ENCODE results near the gene MUC6.
"Not testable (repeated sequence)": the region's sequence is repeated elsewhere in the genome, so short reads cannot be mapped to it uniquely, and the experiment has no call there.

The MUC6 gene

DNA sequence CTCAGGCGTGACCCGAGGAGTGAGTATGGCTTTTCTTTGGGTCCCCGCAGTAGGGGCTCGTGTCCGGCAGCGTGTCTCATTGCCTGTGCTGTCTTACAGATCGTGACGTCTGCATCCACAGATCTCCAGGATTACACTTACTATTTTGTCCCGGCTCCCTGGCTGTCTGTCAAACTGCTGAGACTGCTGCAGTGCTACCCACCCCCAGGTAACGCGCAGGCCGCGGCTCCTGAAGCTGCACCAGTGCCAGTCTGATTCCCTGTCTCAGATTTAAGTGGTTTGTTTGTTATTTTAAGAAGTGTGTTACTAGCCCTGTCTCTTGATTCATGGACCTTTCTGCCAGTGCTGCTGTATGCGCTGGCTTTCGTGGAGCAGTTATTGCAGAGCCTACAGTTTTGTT is 52.0 kb downstream of the MUC6 start:
- H3K4me1 ChIP-seq (ENCODE audit: control insufficient read depth, low read depth, low read length), result no peaks in the 10 kb centered on the region
- peaks cover 65% of the 10 kb centered on the region for H3K36me3 ChIP-seq (ENCODE audit: control insufficient read depth, low read depth, low read length)
- no peaks in the 10 kb centered on the region for H3K27me3 ChIP-seq (ENCODE audit: control insufficient read depth, insufficient read depth, low read length)
- H3K4me3 ChIP-seq (ENCODE audit: low read length), result no peak overlapping the region
- no peaks in the 10 kb centered on the region for H3K9me3 ChIP-seq (ENCODE audit: control insufficient read depth, low read depth, low read length)
- H3K27ac ChIP-seq (ENCODE audit: low read length), result no peak overlapping the region
- no peak overlapping the region for H3K9ac ChIP-seq (ENCODE audit: low read length)

DNA sequence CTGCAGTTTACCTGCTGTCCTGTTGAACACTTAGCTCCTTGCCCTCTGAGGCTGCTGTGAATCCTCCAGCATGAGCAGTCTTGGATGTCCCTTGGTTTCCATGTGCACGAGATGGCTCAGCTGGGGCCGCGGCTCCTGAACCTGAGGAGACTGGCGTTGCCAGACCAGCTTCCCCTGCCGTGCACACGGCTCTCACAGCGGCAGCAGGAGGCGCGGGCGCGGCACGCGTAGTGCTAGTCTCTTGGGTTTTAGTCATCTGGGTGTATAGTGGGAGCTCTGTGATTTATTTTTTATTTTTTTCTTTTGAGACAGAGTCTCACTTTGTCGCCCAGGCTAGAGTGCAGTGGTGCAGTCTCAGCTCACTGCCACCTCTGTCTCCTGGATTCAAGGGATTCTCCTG is 54.8 kb downstream of the MUC6 start:
- Histone ChIP-seq H3K9ac (ENCODE audit: low read length) (no peak overlapping the region), H3K9me3 (ENCODE audit: control insufficient read depth, low read depth, low read length) (no peaks in the 10 kb centered on the region), H3K27ac (ENCODE audit: low read length) (no peak overlapping the region), H3K4me3 (ENCODE audit: low read length) (no peak overlapping the region), H3K27me3 (ENCODE audit: control insufficient read depth, insufficient read depth, low read length) (no peaks in the 10 kb centered on the region), H3K36me3 (ENCODE audit: control insufficient read depth, low read depth, low read length) (peaks cover 64% of the 10 kb centered on the region), H3K4me1 (ENCODE audit: control insufficient read depth, low read depth, low read length) (no peaks in the 10 kb centered on the region)

DNA sequence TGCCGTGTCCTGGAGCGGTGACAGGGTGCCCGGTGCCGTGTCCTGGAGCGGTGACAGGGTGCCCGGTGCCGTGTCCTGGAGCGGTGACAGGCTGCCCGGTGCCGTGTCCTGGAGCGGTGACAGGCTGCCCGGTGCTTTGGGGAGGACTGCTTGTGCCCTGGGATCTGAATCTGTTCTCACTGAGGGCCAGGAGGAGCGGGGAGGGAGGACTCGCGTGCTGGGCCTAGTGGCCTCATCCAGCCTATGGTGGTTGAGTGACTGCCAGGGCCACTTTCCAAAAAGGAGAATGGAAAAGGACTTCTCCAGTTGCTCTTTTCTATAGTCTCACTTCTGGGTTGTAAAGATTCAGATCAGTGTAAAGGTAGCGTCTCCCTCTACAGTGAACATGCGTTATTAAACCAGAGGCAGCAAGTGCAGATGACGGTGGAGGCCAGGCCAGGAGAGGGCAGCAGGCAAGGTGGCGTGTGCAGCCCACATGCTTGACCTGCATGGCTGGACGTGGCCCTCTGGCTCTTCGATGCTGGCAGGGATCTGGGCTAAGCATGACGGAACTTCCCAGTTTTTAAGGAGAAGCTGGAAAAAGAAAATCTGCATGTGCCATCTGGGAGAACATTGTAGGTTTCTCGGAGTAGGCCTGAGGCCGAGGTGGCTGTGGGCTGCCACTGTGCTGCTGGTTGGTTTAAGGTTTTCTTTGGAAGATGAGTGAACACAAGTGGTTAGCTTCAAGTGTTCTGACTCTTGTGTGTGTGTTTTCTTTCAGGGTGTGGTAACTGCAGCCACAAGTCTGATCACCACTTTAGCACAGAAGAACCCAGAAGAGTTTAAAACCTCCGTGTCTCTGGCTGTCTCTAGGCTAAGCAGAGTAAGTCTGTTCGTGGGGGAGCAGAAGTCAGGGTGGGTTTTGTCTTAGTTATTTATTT is 55.8 kb downstream of the MUC6 start:
- Histone ChIP-seq H3K36me3 (ENCODE audit: control insufficient read depth, low read depth, low read length) (peaks cover 54% of the 10 kb centered on the region), H3K4me1 (ENCODE audit: control insufficient read depth, low read depth, low read length) (no peaks in the 10 kb centered on the region), H3K27me3 (ENCODE audit: control insufficient read depth, insufficient read depth, low read length) (no peaks in the 10 kb centered on the region), H3K9me3 (ENCODE audit: control insufficient read depth, low read depth, low read length) (no peaks in the 10 kb centered on the region), H3K27ac (ENCODE audit: low read length) (no peak overlapping the region), H3K4me3 (ENCODE audit: low read length) (no peak overlapping the region), H3K9ac (ENCODE audit: low read length) (no peak overlapping the region)

DNA sequence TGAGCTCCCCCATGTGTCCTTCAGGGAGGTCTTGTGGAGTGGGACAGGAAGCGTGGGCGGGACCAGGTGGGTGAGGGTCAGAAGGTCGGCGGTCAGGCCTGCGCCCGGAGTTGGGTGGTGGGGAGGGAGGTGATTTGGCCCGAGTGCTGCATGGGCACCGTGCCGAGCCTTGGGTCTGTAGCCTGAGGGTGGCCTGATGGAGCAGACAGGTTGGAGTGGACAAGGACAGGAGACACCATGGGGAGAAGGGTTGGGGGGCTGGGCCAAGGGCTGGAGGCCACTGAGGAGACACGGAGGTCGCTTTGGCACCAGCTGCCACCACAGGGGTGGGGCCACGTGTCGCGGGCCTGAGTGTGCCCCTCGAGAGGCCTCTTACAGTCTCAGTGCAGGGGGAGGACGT is 57.7 kb downstream of the MUC6 start:
- H3K9ac ChIP-seq (ENCODE audit: low read length), result no peak overlapping the region
- H3K27me3 ChIP-seq (ENCODE audit: control insufficient read depth, insufficient read depth, low read length), result no peaks in the 10 kb centered on the region
- H3K4me1 ChIP-seq (ENCODE audit: control insufficient read depth, low read depth, low read length), result no peaks in the 10 kb centered on the region
- no peaks in the 10 kb centered on the region for H3K9me3 ChIP-seq (ENCODE audit: control insufficient read depth, low read depth, low read length)
- no peak overlapping the region for H3K27ac ChIP-seq (ENCODE audit: low read length)
- no peak overlapping the region for H3K4me3 ChIP-seq (ENCODE audit: low read length)
- peaks cover 34% of the 10 kb centered on the region for H3K36me3 ChIP-seq (ENCODE audit: control insufficient read depth, low read depth, low read length)

DNA sequence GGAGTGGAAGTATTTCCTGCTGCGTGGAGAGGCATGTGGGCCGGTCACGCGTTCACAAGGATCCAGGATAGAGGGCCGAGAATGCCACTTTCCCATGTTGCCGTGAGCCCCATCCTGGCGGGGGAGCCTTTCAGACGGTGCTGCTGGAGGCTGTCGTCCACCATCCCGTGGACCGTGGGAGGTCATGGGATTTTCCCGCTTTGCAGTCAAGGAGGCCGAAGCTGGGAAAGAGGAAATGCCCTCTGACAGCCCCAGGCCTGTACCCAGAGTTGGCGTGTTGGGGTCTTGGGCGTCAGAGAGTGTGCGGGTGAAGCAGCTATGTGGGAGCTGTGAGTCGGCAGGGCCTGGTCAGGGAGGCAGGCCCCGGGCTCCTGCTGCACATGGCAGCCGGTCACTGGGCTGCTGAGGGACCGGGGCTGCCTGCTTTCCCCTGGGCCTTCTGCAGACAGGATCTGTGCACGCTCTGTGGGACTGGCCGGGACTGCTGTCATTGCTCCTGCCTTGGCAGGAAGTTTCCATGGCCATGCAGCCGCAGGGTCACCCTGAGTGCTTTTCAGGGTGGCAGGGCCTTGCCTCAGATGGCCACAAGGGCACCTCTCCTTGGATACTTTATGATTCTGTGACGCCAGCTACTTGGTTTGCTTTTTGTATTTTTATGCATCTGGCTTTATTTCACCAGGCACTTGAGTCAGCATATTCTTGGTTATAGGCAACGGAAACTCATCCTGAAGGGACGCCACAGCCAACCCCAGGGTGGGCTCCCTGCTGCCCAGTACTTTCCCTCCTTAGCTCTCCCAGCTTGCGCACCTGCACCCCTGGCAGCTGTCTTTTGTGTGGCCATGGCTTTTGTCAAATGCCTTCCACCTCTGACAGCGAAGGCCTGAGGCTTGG is 58.4 kb downstream of the MUC6 start:
- Histone ChIP-seq H3K36me3 (ENCODE audit: control insufficient read depth, low read depth, low read length) (peaks cover 34% of the 10 kb centered on the region), H3K4me3 (ENCODE audit: low read length) (no peak overlapping the region), H3K9ac (ENCODE audit: low read length) (no peak overlapping the region), H3K9me3 (ENCODE audit: control insufficient read depth, low read depth, low read length) (no peaks in the 10 kb centered on the region), H3K4me1 (ENCODE audit: control insufficient read depth, low read depth, low read length) (no peaks in the 10 kb centered on the region), H3K27me3 (ENCODE audit: control insufficient read depth, insufficient read depth, low read length) (no peaks in the 10 kb centered on the region), H3K27ac (ENCODE audit: low read length) (no peak overlapping the region)

DNA sequence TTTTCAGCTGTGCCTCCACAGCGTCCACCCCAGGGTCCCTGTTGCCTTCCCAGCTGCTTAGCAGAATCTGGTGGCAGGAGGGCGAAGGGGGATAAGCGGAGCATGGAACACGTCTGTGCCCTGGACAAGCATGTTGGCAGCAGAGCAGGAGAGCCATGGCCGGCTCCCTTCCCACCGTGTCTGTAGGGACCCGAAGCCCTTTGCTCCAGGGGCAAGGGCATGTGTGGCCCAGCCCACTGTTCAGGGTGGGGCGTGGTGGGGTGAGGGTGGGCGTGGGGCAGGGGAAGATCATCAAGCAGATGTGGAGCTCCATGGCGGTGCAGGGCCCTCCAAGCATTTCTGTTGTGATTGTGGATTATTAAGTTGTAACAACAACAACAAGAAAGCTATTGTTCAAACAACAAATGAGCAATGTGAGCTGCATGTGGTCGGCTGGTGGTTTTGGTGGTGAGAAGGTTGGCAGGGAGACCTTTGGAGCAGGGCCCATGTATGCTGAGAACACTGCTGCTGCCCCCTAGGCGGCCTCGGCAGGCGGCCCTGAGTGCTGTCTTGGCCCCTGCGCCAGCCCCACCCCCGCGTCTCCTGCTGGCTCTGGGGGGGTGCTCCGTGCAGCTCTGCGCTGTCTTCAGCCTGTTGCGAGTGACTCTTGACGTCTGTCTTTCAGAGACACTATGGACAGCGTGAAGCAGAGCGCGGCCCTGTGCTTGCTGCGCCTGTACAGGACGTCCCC is 59.9 kb downstream of the MUC6 start:
- Histone ChIP-seq H3K9me3 (ENCODE audit: control insufficient read depth, low read depth, low read length) (no peaks in the 10 kb centered on the region), H3K4me3 (ENCODE audit: low read length) (no peak overlapping the region), H3K4me1 (ENCODE audit: control insufficient read depth, low read depth, low read length) (no peaks in the 10 kb centered on the region), H3K27ac (ENCODE audit: low read length) (no peak overlapping the region), H3K36me3 (ENCODE audit: control insufficient read depth, low read depth, low read length) (peaks cover 39% of the 10 kb centered on the region), H3K27me3 (ENCODE audit: control insufficient read depth, insufficient read depth, low read length) (no peaks in the 10 kb centered on the region), H3K9ac (ENCODE audit: low read length) (no peak overlapping the region)

DNA sequence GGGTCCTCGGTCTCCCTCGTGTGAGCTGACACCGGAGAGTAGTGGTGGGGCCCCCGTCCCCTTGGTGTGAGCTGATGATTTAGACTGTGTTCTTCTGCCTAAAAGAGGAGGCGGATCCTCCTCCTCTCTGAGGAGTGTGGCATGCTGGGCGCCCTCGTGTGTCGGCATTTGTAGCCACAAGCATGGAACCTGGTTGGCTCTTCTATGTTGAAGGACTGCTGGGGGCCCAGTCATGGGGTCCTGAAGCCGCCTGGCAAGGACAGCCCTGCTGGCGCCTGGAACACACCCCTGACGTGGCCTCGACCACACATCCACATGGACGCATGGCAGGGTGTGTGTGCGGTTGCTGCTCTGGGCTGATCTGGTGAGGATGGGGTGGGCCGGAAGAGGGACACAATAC is 60.7 kb downstream of the MUC6 start:
- Histone ChIP-seq H3K9me3 (ENCODE audit: control insufficient read depth, low read depth, low read length) (no peaks in the 10 kb centered on the region), H3K4me3 (ENCODE audit: low read length) (no peak overlapping the region), H3K36me3 (ENCODE audit: control insufficient read depth, low read depth, low read length) (peaks cover 33% of the 10 kb centered on the region), H3K27ac (ENCODE audit: low read length) (no peak overlapping the region), H3K9ac (ENCODE audit: low read length) (no peak overlapping the region), H3K27me3 (ENCODE audit: control insufficient read depth, insufficient read depth, low read length) (no peaks in the 10 kb centered on the region), H3K4me1 (ENCODE audit: control insufficient read depth, low read depth, low read length) (no peaks in the 10 kb centered on the region)

DNA sequence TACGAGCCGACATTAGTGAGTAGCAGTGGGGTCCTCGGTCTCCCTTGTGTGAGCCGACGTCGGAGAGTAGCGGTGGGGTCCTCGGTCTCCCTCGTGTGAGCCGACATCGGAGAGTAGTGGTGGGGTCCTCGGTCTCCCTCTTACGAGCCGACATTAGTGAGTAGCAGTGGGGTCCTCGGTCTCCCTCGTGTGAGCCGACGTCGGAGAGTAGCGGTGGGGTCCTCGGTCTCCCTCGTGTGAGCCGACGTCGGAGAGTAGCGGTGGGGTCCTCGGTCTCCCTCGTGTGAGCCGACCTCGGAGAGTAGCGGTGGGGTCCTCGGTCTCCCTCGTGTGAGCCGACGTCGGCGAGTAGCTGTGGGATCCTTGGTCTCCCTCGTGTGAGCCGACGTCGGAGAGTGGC is 61.1 kb downstream of the MUC6 start:
- not testable (repeated sequence) for H3K9me3 ChIP-seq (ENCODE audit: control insufficient read depth, low read depth, low read length); H3K27ac ChIP-seq (ENCODE audit: low read length); H3K4me1 ChIP-seq (ENCODE audit: control insufficient read depth, low read depth, low read length); H3K9ac ChIP-seq (ENCODE audit: low read length); H3K27me3 ChIP-seq (ENCODE audit: control insufficient read depth, insufficient read depth, low read length); H3K4me3 ChIP-seq (ENCODE audit: low read length)
- peaks cover 33% of the 10 kb centered on the region for H3K36me3 ChIP-seq (ENCODE audit: control insufficient read depth, low read depth, low read length)

DNA sequence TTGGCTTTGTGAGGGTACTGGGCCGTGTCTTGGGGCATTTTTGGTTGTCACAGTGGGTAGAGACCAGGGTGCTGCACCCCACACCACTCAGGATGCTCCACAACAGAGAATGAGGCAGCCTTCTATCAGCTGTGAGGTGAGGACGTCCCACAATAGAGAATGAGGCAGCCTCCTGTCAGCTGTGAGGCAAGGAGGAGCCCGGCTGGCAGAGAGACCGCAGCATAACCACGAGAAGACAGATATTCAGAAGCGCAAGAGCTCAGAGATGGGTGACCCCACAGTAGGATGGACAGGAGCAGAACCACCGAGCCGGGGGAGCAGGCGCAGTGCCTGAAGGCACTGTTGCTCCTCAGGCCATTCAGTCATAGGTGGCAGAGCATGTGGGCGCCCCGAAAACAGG is 63.3 kb downstream of the MUC6 start:
- Histone ChIP-seq H3K36me3 (ENCODE audit: control insufficient read depth, low read depth, low read length) (peaks cover 28% of the 10 kb centered on the region), H3K9me3 (ENCODE audit: control insufficient read depth, low read depth, low read length) (no peaks in the 10 kb centered on the region), H3K9ac (ENCODE audit: low read length) (no peak overlapping the region), H3K27ac (ENCODE audit: low read length) (no peak overlapping the region), H3K27me3 (ENCODE audit: control insufficient read depth, insufficient read depth, low read length) (no peaks in the 10 kb centered on the region), H3K4me1 (ENCODE audit: control insufficient read depth, low read depth, low read length) (no peaks in the 10 kb centered on the region), H3K4me3 (ENCODE audit: low read length) (no peak overlapping the region)

DNA sequence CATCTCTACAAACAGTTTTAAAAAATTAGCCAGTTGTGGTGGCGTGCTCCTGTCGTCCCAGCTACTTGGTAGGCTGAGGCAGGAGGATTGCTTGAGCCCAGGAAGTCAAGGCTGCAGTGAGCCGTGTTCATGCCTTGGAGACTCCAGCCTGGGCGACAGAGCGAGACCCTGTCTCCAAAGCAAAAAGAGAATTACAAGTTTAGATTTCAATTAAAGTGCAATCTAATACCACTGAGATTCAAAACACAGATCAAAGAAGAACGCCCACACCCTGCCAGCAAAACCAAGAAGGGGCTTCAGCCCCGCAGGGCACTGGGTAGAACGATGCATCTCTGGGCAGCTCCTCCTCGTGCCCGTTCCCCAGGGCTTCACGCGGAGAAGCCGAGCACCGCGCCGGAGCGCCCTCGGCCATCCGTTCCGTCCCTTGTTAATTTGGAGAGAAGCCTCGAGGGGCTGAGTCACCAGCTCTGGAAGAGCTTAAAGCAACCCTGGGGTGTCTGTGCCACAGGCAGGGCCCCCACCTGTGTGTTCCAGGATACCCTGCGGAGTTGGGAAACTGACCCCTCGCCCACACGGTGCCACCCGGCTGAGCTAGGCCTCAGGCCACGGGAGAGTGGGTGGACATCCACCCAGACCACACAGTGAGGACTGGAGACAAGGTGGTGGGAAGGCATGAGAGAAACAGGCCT is 63.9 kb downstream of the MUC6 start:
- Histone ChIP-seq H3K27ac (ENCODE audit: low read length) (no peak overlapping the region), H3K27me3 (ENCODE audit: control insufficient read depth, insufficient read depth, low read length) (no peaks in the 10 kb centered on the region), H3K36me3 (ENCODE audit: control insufficient read depth, low read depth, low read length) (peaks cover 27% of the 10 kb centered on the region), H3K4me1 (ENCODE audit: control insufficient read depth, low read depth, low read length) (no peaks in the 10 kb centered on the region), H3K4me3 (ENCODE audit: low read length) (no peak overlapping the region), H3K9me3 (ENCODE audit: control insufficient read depth, low read depth, low read length) (no peaks in the 10 kb centered on the region), H3K9ac (ENCODE audit: low read length) (no peak overlapping the region)

All from iPS-18a (cell line).